HepG2 (cell line): ENCODE measurements around the gene TPRX1. TPM values are rescaled to one million over a fixed set of nuclear protein-coding genes. Genes with fewer than 3 reads are reported as not detected.
A peak's percentile ranks its signal among the peaks of the same experiment; 100 is the strongest.

ENCODE experiments used
- ARID2 ChIP-seq: sonication (generic); formaldehyde crosslinking; IDR thresholded peaks from 2 replicates; pipeline ENCODE4 v1.8.1; 2022; ENCODE audit warnings: mild to moderate bottlenecking, missing genetic modification reagents, borderline replicate concordance
- ARID3A ChIP-seq: IDR thresholded peaks from 2 replicates; pipeline ENCODE4 v1.6.1; 2012; ENCODE audit warnings: low read depth, low read length, improper control_type of control experiment
- ARNT2 ChIP-seq: sonication (generic); formaldehyde crosslinking; IDR thresholded peaks from 2 replicates; pipeline ENCODE4 v1.8.0; 2022; ENCODE audit warnings: mild to moderate bottlenecking, low read depth, missing genetic modification reagents, moderate library complexity
- CBFB ChIP-seq: sonication (generic); formaldehyde crosslinking; IDR thresholded peaks from 2 replicates; pipeline ENCODE4 v1.4.0; 2020; ENCODE audit warnings: missing genetic modification reagents
- CSRNP1 ChIP-seq: sonication (generic); formaldehyde crosslinking; IDR thresholded peaks from 2 replicates; pipeline ENCODE4 v1.8.1; 2023; ENCODE audit warnings: mild to moderate bottlenecking, missing genetic modification reagents
- ELF4 ChIP-seq: sonication (generic); formaldehyde crosslinking; IDR thresholded peaks from 2 replicates; pipeline ENCODE4 v1.5.0; 2020; ENCODE audit warnings: missing genetic modification reagents, mild to moderate bottlenecking, moderate library complexity, borderline replicate concordance
- HMGXB4 ChIP-seq, 2 experiments: sonication (generic) in 1 of 2; formaldehyde crosslinking in 1 of 2; IDR thresholded peaks; 2 replicates each; pipeline versions ENCODE4 v1.4.0 to v1.6.1; 2018 to 2020; ENCODE audit warnings: missing genetic modification reagents in 2 of 2, borderline replicate concordance in 1 of 2, low read depth in 1 of 2, mild to moderate bottlenecking in 1 of 2, missing biosample characterization in 1 of 2
- IRX3 ChIP-seq: sonication (generic); formaldehyde crosslinking; IDR thresholded peaks from 2 replicates; pipeline ENCODE4 v1.8.1; 2023; ENCODE audit warnings: mild to moderate bottlenecking, low read depth, missing genetic modification reagents, borderline replicate concordance
- MYNN ChIP-seq: sonication (generic); formaldehyde crosslinking; IDR thresholded peaks from 2 replicates; pipeline ENCODE4 v1.4.0; 2020; ENCODE audit warnings: mild to moderate bottlenecking, low read depth, missing genetic modification reagents
- MZF1 ChIP-seq: sonication (generic); formaldehyde crosslinking; IDR thresholded peaks from 2 replicates; pipeline ENCODE4 v1.8.1; 2023; ENCODE audit warnings: mild to moderate bottlenecking, missing genetic modification reagents, borderline replicate concordance
- NFIB ChIP-seq: sonication (generic); formaldehyde crosslinking; IDR thresholded peaks from 2 replicates; pipeline ENCODE4 v1.9.0; 2021; ENCODE audit warnings: missing genetic modification reagents, mild to moderate bottlenecking, borderline replicate concordance
- PITX1 ChIP-seq: sonication (generic); formaldehyde crosslinking; IDR thresholded peaks from 2 replicates; pipeline ENCODE4 v1.5.1; 2020; ENCODE audit warnings: mild to moderate bottlenecking, missing genetic modification reagents
- RAD21 ChIP-seq: fragments of 450-650 bp; formaldehyde crosslinking; IDR thresholded peaks from 2 replicates; pipeline ENCODE4 v1.5.0; 2020; ENCODE audit warnings: mild to moderate bottlenecking
- RBFOX2 ChIP-seq: fragments of 200-400 bp; formaldehyde crosslinking; IDR thresholded peaks from 2 replicates; pipeline ENCODE4 v1.6.1; 2017; ENCODE audit warnings: low read depth, mild to moderate bottlenecking, low read length
- TAF15 ChIP-seq: fragments of 200-400 bp; formaldehyde crosslinking; IDR thresholded peaks from one replicate; pipeline ENCODE4 v1.6.1; 2018; ENCODE audit warnings: mild to moderate bottlenecking, low read depth, low read length; ENCODE audit not compliant: poor library complexity, severe bottlenecking
- TCF7L2 ChIP-seq: IDR thresholded peaks from 2 replicates; pipeline ENCODE4 v1.6.1; 2011; ENCODE audit warnings: mild to moderate bottlenecking, low read depth, low read length, moderate library complexity
- ZBTB43 ChIP-seq: sonication (generic); formaldehyde crosslinking; conservative IDR thresholded peaks from 2 replicates; pipeline ENCODE4 v1.4.0; 2020; ENCODE audit warnings: missing genetic modification reagents
- ZFP41 ChIP-seq: sonication (generic); formaldehyde crosslinking; IDR thresholded peaks from 2 replicates; pipeline ENCODE4 v1.4.0; 2020; ENCODE audit warnings: mild to moderate bottlenecking, missing genetic modification reagents, borderline replicate concordance
- polyA plus RNA-seq, 8 experiments: library from polyadenylated mRNA; depleted of rRNA in 3 of 8; stranded (reverse) in 7 of 8; unstranded in 1 of 8; fragments of >200 nt; fragmentation: Illumina TruSeq in 4 of 8; extraction: Trizol in 4 of 8; gene quantifications; 2 replicates each; pipeline versions ENCODE4 v1.2.1 to v1.2.3, GENCODE V29; 2011 to 2016; ENCODE audit warnings: low read depth in 4 of 8, missing spikeins in 1 of 8, mixed read lengths in 1 of 8; ENCODE audit not compliant: insufficient read depth in 1 of 8
- total RNA-seq, 5 experiments: library from RNA; depleted of rRNA; stranded (reverse); fragments of >200 nt; fragmentation: Illumina TruSeq; extraction: Trizol; gene quantifications; 2 replicates each; pipeline ENCODE4 v1.2.3, GENCODE V29; 2016; ENCODE audit warnings: low read depth in 1 of 5

TPRX1 gene
- total and polyA plus RNA-seq, 2 of the 13 experiments (the other 11 are each of a cell fraction or from before 2014, with no cell fraction given) = not detected

- no peak for TF ChIP-seq IRX3 (CRISPR knock-in tag)
- no peak for TF ChIP-seq ARNT2 (CRISPR knock-in tag)
- no peak for TF ChIP-seq MZF1
- no peak for TF ChIP-seq ZFP41 (CRISPR knock-in tag)
- TF ChIP-seq NFIB = no peak
- no peak for TF ChIP-seq CSRNP1 (CRISPR knock-in tag)
- TF ChIP-seq ZBTB43 (CRISPR knock-in tag) = no peak
- no peak for TF ChIP-seq TCF7L2
- TF ChIP-seq RAD21 (CRISPR knock-in tag) = peak; percentile 87
- no peak for TF ChIP-seq ARID3A
- no peak for TF ChIP-seq RBFOX2
- TF ChIP-seq PITX1 = 0 out of 2 replicates have a peak, but pooled peaks have one; percentile 29
- TF ChIP-seq MYNN = no peak
- no peak for TF ChIP-seq CBFB (CRISPR knock-in tag)
- TF ChIP-seq HMGXB4 (CRISPR knock-in tag; IDR thresholded peaks at IDR 0.05; ENCODE audit: borderline replicate concordance in 1 of 2, low read depth in 1 of 2) = peak in 1 of 2 experiments; percentile 50; a peak in 1 of 4 replicates
- TF ChIP-seq ELF4 (CRISPR knock-in tag) = no peak
- TF ChIP-seq TAF15 = no peak
- TF ChIP-seq ARID2 (CRISPR knock-in tag) = no peak
Measured at GRCh38 chr19:47765523-47766358, 38.6 kb downstream of the TPRX1 start (continued).
